NT2/D1 (cell line): Measurements from ENCODE around the gene POU5F1.

ENCODE experiments used
- YY1 ChIP-seq: IDR thresholded peaks from 2 replicates; pipeline ENCODE4 v1.6.1; 2011; ENCODE audit not compliant: insufficient read length, insufficient read depth
- ZNF274 ChIP-seq: IDR thresholded peaks from 2 replicates; pipeline ENCODE4 v1.6.1; 2011; ENCODE audit warnings: mild to moderate bottlenecking, low read depth, low read length

DNA sequence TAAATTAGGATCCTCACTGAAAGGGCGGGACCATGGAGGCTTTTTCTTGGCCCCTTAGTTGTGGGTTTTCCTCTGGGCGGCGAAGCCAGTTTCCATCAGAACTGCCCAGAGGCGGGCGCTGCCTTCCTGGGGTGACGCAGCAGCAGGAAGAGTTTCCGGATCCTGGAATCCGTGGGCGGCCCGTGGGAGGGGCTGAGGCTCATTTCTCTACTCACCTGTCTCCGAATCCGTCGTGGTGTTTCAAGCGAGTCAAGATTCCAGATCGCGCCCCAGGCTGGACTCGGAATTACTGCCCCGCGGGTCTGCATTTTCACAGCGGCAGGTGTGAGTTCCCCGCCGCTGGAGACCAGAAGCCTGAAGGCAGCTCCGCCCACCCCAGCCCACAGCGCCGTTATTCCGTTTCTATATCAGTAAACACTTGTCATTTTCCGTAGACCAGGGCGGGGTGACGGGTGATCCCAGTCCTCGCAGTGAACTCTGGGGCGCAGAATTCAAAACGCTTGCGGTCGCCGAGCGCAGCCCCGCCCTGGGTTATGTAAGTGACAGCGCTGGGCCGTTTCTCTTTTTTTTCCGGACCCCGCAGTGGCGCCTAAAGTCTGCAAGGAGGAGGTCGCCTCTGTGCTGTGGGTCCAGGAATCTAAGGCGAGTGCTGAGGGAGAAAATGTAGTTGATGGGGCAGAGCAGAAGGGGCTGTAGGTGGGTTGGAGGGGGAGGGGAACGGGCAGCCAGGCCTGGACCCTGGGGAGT, 27.2 kb upstream of the POU5F1 start:
- TF ChIP-seq ZNF274 (no peak), YY1 (no peak)
